Stomach (tissue), 9 donors: ENCODE data around the gene EGLN2. TPM values are rescaled to one million over a fixed set of nuclear protein-coding genes. Genes with fewer than 3 reads are reported as not detected.
"Not testable (repeated sequence)": the region's sequence is repeated elsewhere in the genome, so short reads cannot be mapped to it uniquely, and the experiment has no call there.

Experiments used
- DNase-seq, 2 donors: peaks; one replicate each; pipeline versions ENCODE4 v3.0.0 to v3.0.0-alpha.2; 2013 to 2019
- H3K27ac ChIP-seq, 5 donors: fragments of 200-600 bp in 4 of 5; sonication (generic) in 4 of 5; one replicate each; pipeline ENCODE4 v1.5.1; 2013 to 2019; ENCODE audit warnings: mild to moderate bottlenecking in 1 of 5, moderate library complexity in 1 of 5
- H3K27me3 ChIP-seq, 3 donors: fragments of 200-600 bp; sonication (generic); one replicate each; pipeline ENCODE4 v1.5.1; 2017 to 2019; ENCODE audit warnings: mixed run types in 1 of 3
- H3K36me3 ChIP-seq, 4 donors: fragments of 200-600 bp; sonication (generic); 1 replicate in 3 of 4; 2 replicates in 1 of 4; pipeline ENCODE4 v1.5.1; 2016 to 2019
- H3K4me1 ChIP-seq, 4 donors: fragments of 200-600 bp; sonication (generic); one replicate each; pipeline ENCODE4 v1.5.1; 2016 to 2019
- H3K4me3 ChIP-seq, 4 donors: fragments of 200-600 bp; sonication (generic) in 3 of 4; one replicate each; pipeline ENCODE4 v1.5.1; 2016 to 2019; ENCODE audit warnings: mild to moderate bottlenecking in 1 of 4
- H3K9me3 ChIP-seq, 4 donors: fragments of 200-600 bp; sonication (generic); one replicate each; pipeline ENCODE4 v1.5.1; 2016 to 2019
- CTCF ChIP-seq, 7 experiments: fragments of 450-650 bp in 4 of 7; fragments of 200-600 bp in 3 of 7; sonication (generic) in 3 of 7; IDR thresholded peaks; one replicate each; pipeline ENCODE4 v1.5.1; 2016 to 2019; ENCODE audit warnings: antibody characterized with exemption in 7 of 7, control low read depth in 2 of 7, mild to moderate bottlenecking in 1 of 7
- EP300 ChIP-seq: sonication (generic); formaldehyde crosslinking; IDR thresholded peaks from one replicate; pipeline ENCODE4 v1.6.1; 2017; ENCODE audit warnings: antibody characterized with exemption
- POLR2A ChIP-seq, 4 donors: fragments of 450-650 bp; IDR thresholded peaks; one replicate each; pipeline ENCODE4 v1.6.1; 2016; ENCODE audit warnings: antibody characterized with exemption in 4 of 4, control low read depth in 2 of 4, mild to moderate bottlenecking in 1 of 4, moderate library complexity in 1 of 4
- POLR2AphosphoS5 ChIP-seq, 3 donors: sonication (generic); formaldehyde crosslinking; IDR thresholded peaks; one replicate each; pipeline ENCODE4 v1.6.1; 2016; ENCODE audit warnings: antibody characterized with exemption in 3 of 3
- WGBS, 5 donors: extraction: QIAGEN DNeasy Blood & Tissue Kit in 3 of 5; methylation state at CpG; one replicate each; pipeline versions ENCODE4 v1.1.5 to v1.1.7; 2013 to 2018; 5-methylcytosine and 5-hydroxymethylcytosine counted together
- intact Hi-C: fragments of 100-400 bp; cut with DNase I; formaldehyde crosslinking; loops from one replicate; pipeline ENCODE4 v1.15.1; 2023; ENCODE audit warnings: low total_unique reads
- polyA plus RNA-seq, 3 donors: library from polyadenylated mRNA; stranded (reverse); fragments of 200-250 nt; gene quantifications; one replicate each; pipeline ENCODE4 v1.2.3, GENCODE V29; 2013
- total RNA-seq, 5 donors: library from RNA; depleted of rRNA; stranded (reverse); fragments of >200 nt; gene quantifications; one replicate each; pipeline versions ENCODE4 v1.1.0 to v1.2.3, GENCODE V29; 2014 to 2016
- donor health status: healthy with polysubstance abuse.
- donor health status: Bipolar disorder and iron deficiency.
- donor health status: healthy.

Gene EGLN2
- total and polyA plus RNA-seq, 8 donors: 30.0 to 115 (median 71.4) TPM

GRCh38 chr19:40810649-40811408 lies 11.8 kb downstream of the EGLN2 start:
- Histone ChIP-seq H3K27ac (peak overlapping the region; percentile 55 to 84 (median 80)), H3K4me3 (peak overlapping the region; percentile 38 to 54 (median 46)), H3K4me1 (peaks cover 35 to 74% (median 69%) of the 10 kb centered on the region in 4 donors), H3K36me3 (peaks cover 19 to 31% (median 27%) of the 10 kb centered on the region in 4 donors)
- peak; percentile 85 to 91 for DNase-seq
- H3K27me3 ChIP-seq, intact Hi-C loops, H3K9me3 ChIP-seq: not testable (repeated sequence)
- 1 to 16% (median 5%) methylated on average over 35 to 64 of the region's 65 CpGs for WGBS, 5 donors
- TF ChIP-seq POLR2AphosphoS5 (IDR thresholded peaks at IDR 0.05) (peak in 1 of 3 donors; percentile 27), CTCF (IDR thresholded peaks at IDR 0.05) (peak in 1 of 7 experiments; percentile 21)

- H3K27me3 ChIP-seq: no peaks in the 10 kb centered on the region
- peaks cover 19 to 31% (median 26%) of the 10 kb centered on the region in 4 donors for H3K36me3 ChIP-seq
- H3K27ac ChIP-seq: peak overlapping the region; percentile 54 to 84 (median 80)
- TF ChIP-seq EP300: no peak
- no peak for TF ChIP-seq CTCF (IDR thresholded peaks at IDR 0.05)
- TF ChIP-seq POLR2AphosphoS5 (IDR thresholded peaks at IDR 0.05): no peak
- H3K4me3 ChIP-seq: peak overlapping the region; percentile 38 to 54 (median 46)
- H3K4me1 ChIP-seq: peaks cover 26 to 65% (median 60%) of the 10 kb centered on the region in 4 donors
- intact Hi-C loops: no loop called here
- H3K9me3 ChIP-seq: no peaks in the 10 kb centered on the region
- peak in 1 of 2 donors; percentile 76 for DNase-seq
- WGBS, 5 donors: 27 to 38% (median 34%) methylated on average over 27 to 35 of the region's 35 CpGs
Measured at GRCh38 chr19:40811478-40812341, 12.7 kb downstream of the EGLN2 start.

GRCh38 chr19:40812571-40812970 lies 13.6 kb downstream of the EGLN2 start:
- H3K4me3 ChIP-seq, H3K9me3 ChIP-seq, intact Hi-C loops, DNase-seq, H3K27me3 ChIP-seq: not testable (repeated sequence)
- H3K4me1 ChIP-seq: peaks cover 20 to 56% (median 52%) of the 10 kb centered on the region in 4 donors
- WGBS, 5 donors: 86 to 92% (median 89%) methylated on average over 7 of the region's 7 CpGs
- peak overlapping the region in 1 of 5 donors; percentile 20 for H3K27ac ChIP-seq
- peaks cover 15 to 23% (median 21%) of the 10 kb centered on the region in 4 donors for H3K36me3 ChIP-seq

GRCh38 chr19:40813182-40813581 lies 14.2 kb downstream of the EGLN2 start:
- Histone ChIP-seq H3K36me3 (peaks cover 9 to 17% (median 15%) of the 10 kb centered on the region in 4 donors), H3K4me1 (peaks cover 20 to 54% (median 48%) of the 10 kb centered on the region in 4 donors), H3K27ac (peak overlapping the region in 1 of 5 donors; percentile 20), H3K9me3 (no peaks in the 10 kb centered on the region), H3K4me3 (no peak overlapping the region), H3K27me3 (no peaks in the 10 kb centered on the region)
- TF ChIP-seq POLR2A (IDR thresholded peaks at IDR 0.05): no peak
- TF ChIP-seq POLR2AphosphoS5 (IDR thresholded peaks at IDR 0.05): no peak
- no peak for TF ChIP-seq EP300
- TF ChIP-seq CTCF (IDR thresholded peaks at IDR 0.05): no peak
- DNase-seq: peak in 1 of 2 donors; percentile 53
- intact Hi-C loops: no loop called here
- 8 to 37% (median 34%) methylated on average over 4 of the region's 4 CpGs for WGBS, 5 donors
